CD4-positive, alpha-beta T cell (primary cell): Measurements from ENCODE around the gene PRPS2. TPM values are rescaled to one million over a fixed set of nuclear protein-coding genes. Genes with fewer than 3 reads are reported as not detected.

Experiments used
- ATAC-seq: fragments of 200-7000 bp; cut with Tn5 transposase; one replicate; pipeline ENCODE4 v1.10.0; 2022; ENCODE audit warnings: mild to moderate bottlenecking; ENCODE audit not compliant: poor library complexity
- CTCF ChIA-PET: fragments of 350-600 bp; sonication (Branson Sonifier 250); formaldehyde crosslinking; loops from one replicate; lab custom pipeline; 2021; ENCODE audit warnings: antibody characterized with exemption, inconsistent platforms; lab: Charles Lee
- POLR2A ChIA-PET: fragments of 350-600 bp; sonication (Branson Sonifier 250); formaldehyde crosslinking; loops from one replicate; lab custom pipeline; 2021; ENCODE audit warnings: antibody characterized with exemption, inconsistent platforms; lab: Charles Lee
- DNase-seq, 14 experiments: peaks; one replicate each; pipeline ENCODE4 v3.0.0-alpha.2; 2013 to 2020; ENCODE audit warnings: mixed read lengths in 2 of 14
- H3K27ac ChIP-seq, 2 donors: one replicate each; pipeline versions ENCODE4 v1.5.1 to v1.7.0; 2013; ENCODE audit warnings: low read length in 2 of 2, low read depth in 1 of 2, mild to moderate bottlenecking in 1 of 2
- H3K27me3 ChIP-seq, 2 experiments: 1 replicate in 1 of 2; 2 replicates in 1 of 2; pipeline versions ENCODE4 v1.6.1 to v1.7.0; 2013; ENCODE audit warnings: low read length in 2 of 2, control low read depth in 1 of 2, mild to moderate bottlenecking in 1 of 2, moderate library complexity in 1 of 2; ENCODE audit not compliant: insufficient read depth in 2 of 2, control insufficient read depth in 1 of 2
- H3K36me3 ChIP-seq: one replicate; pipeline ENCODE4 v1.6.1; 2013; ENCODE audit warnings: low read length, control low read depth; ENCODE audit not compliant: insufficient read depth
- H3K4me1 ChIP-seq: one replicate; pipeline ENCODE4 v1.6.1; 2013; ENCODE audit warnings: low read length, control low read depth; ENCODE audit not compliant: insufficient read depth
- H3K4me3 ChIP-seq: one replicate; pipeline ENCODE4 v1.5.1; 2013; ENCODE audit warnings: mild to moderate bottlenecking, low read length, moderate library complexity
- H3K9me3 ChIP-seq, 2 experiments: 1 replicate in 1 of 2; 2 replicates in 1 of 2; pipeline versions ENCODE4 v1.6.1 to v1.7.0; 2013; ENCODE audit warnings: low read length in 2 of 2, mild to moderate bottlenecking in 2 of 2, control low read depth in 1 of 2, moderate library complexity in 1 of 2; ENCODE audit not compliant: control insufficient read depth in 1 of 2, insufficient read depth in 1 of 2
- H3K27ac Mint-ChIP-seq: one replicate; pipeline ENCODE4 v1.8.0; 2020; ENCODE audit warnings: mixed read lengths
- H3K27me3 Mint-ChIP-seq: one replicate; pipeline ENCODE4 v1.8.0; 2021; ENCODE audit warnings: mixed read lengths
- H3K36me3 Mint-ChIP-seq: one replicate; pipeline ENCODE4 v1.8.0; 2021; ENCODE audit warnings: low read depth, mixed read lengths
- H3K4me1 Mint-ChIP-seq: one replicate; pipeline ENCODE4 v1.8.0; 2021; ENCODE audit warnings: low read depth, mixed read lengths
- H3K4me3 Mint-ChIP-seq: one replicate; pipeline ENCODE4 v1.8.0; 2020; ENCODE audit warnings: mild to moderate bottlenecking, mixed read lengths
- H3K9me3 Mint-ChIP-seq: one replicate; pipeline ENCODE4 v1.8.0; 2020; ENCODE audit warnings: mixed read lengths
- CTCF ChIP-seq: fragments of 200-600 bp; IDR thresholded peaks from one replicate; pipeline ENCODE4 v1.8.0; 2022; ENCODE audit warnings: antibody characterized with exemption, mild to moderate bottlenecking
- intact Hi-C, 2 experiments: fragments of 100-400 bp; cut with DNase I in 1 of 2; cut with micrococcal nuclease in 1 of 2; formaldehyde crosslinking; loops; one replicate each; pipeline versions ENCODE4 v1.15.1 to v1.9.0; 2023 to 2025; cut with DNase I, micrococcal nuclease
- total RNA-seq, 174 experiments: library from RNA in 2 of 174; stranded (reverse) in 2 of 174; gene quantifications; one replicate each; pipeline ENCODE4 v1.2.3 and lab custom pipeline; 2021 to 2026

Gene PRPS2
- total RNA-seq, 2 experiments from 2014 or later = 13.2 to 17.7 TPM

GRCh38 chrX:12799118-12799517, 7.9 kb downstream of the PRPS2 start:
- Histone ChIP-seq H3K4me3 (no peak overlapping the region), H3K27me3 (no peaks in the 10 kb centered on the region), H3K4me1 (no peaks in the 10 kb centered on the region), H3K36me3 (peaks cover 14% of the 10 kb centered on the region), H3K27ac (no peak overlapping the region), H3K9me3 (no peaks in the 10 kb centered on the region)
- Mint-ChIP-seq H3K9me3 (no peaks in the 10 kb centered on the region), H3K4me1 (peaks cover 13% of the 10 kb centered on the region), H3K4me3 (no peak overlapping the region), H3K36me3 (peaks cover 57% of the 10 kb centered on the region), H3K27me3 (no peaks in the 10 kb centered on the region), H3K27ac (no peak overlapping the region)
- ChIA-PET POLR2A (no interaction called here), CTCF (no interaction called here)
- no peak for TF ChIP-seq CTCF
- intact Hi-C loops = no loop called here
- no peak for DNase-seq
- no peak for ATAC-seq

GRCh38 chrX:12802741-12803140, 11.5 kb downstream of the PRPS2 start:
- Mint-ChIP-seq H3K4me1 (peaks cover 5% of the 10 kb centered on the region), H3K27ac (no peak overlapping the region)

DNA sequence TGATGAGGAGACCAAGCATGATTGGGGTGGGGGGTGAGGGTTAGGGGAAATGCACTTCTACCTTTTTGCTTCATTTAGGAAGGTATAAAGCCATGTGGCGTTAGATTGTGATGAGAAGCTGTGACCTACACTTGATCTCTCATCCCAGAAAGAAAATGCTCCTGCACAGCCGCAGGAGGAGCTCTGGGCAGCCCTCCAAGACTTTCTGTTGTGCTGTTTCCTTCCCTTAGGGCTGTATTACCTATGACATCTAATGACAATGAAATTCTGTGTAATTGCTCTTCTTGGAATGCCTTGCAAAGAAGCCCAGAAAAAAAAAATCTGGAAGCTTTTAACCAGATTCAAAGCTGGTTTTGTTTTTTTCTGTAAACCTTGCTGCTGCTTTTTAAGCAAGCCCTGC, 13.4 kb downstream of the PRPS2 start:
- Mint-ChIP-seq H3K9me3 (no peaks in the 10 kb centered on the region), H3K4me3 (no peak overlapping the region), H3K4me1 (peaks cover 5% of the 10 kb centered on the region), H3K27ac (no peak overlapping the region), H3K36me3 (peaks cover 57% of the 10 kb centered on the region), H3K27me3 (no peaks in the 10 kb centered on the region)
- DNase-seq (no peak), ATAC-seq (no peak)
- no peaks in the 10 kb centered on the region for H3K9me3 ChIP-seq
- no peak overlapping the region for H3K27ac ChIP-seq
- no peaks in the 10 kb centered on the region for H3K27me3 ChIP-seq
- no peak overlapping the region for H3K4me3 ChIP-seq
- no peaks in the 10 kb centered on the region for H3K4me1 ChIP-seq
- CTCF ChIA-PET = no interaction called here
- peaks cover 17% of the 10 kb centered on the region for H3K36me3 ChIP-seq
- no peak for TF ChIP-seq CTCF
- POLR2A ChIA-PET = interaction anchor here (0.7 kb wide), 1 partner anchor 11 kb away, joined by 4 read pairs; no protein-coding TSS in a partner anchor
- intact Hi-C loops = loop anchor here in 1 of 2 experiments (5.0 kb wide), 1 partner anchor 1218 kb away; no protein-coding TSS in a partner anchor

More at GRCh38 chrX:12802741-12803140, 11.5 kb downstream of the PRPS2 start:
- H3K4me1 ChIP-seq = no peaks in the 10 kb centered on the region
- peaks cover 63% of the 10 kb centered on the region for H3K36me3 Mint-ChIP-seq
- no peak overlapping the region for H3K27ac ChIP-seq
- no peaks in the 10 kb centered on the region for H3K27me3 ChIP-seq
- POLR2A ChIA-PET = interaction anchor here (1.6 kb wide), 1 partner anchor 12 kb away, joined by 9 read pairs; the partner anchor contains the start of gene PRPS2
- DNase-seq (no peak), ATAC-seq (no peak)
- no peak for TF ChIP-seq CTCF
- H3K27me3 Mint-ChIP-seq = no peaks in the 10 kb centered on the region
- H3K9me3 ChIP-seq = no peaks in the 10 kb centered on the region
- H3K9me3 Mint-ChIP-seq = no peaks in the 10 kb centered on the region
- H3K4me3 Mint-ChIP-seq = no peak overlapping the region
- intact Hi-C loops = loop anchor here in 1 of 2 experiments (5.0 kb wide), 1 partner anchor 1220 kb away; no protein-coding TSS in a partner anchor
- peaks cover 17% of the 10 kb centered on the region for H3K36me3 ChIP-seq
- CTCF ChIA-PET = interaction anchor here (1.6 kb wide), 1 partner anchor 24 kb away, joined by 3 read pairs; no protein-coding TSS in a partner anchor
- H3K4me3 ChIP-seq = no peak overlapping the region
